CD8-positive, alpha-beta memory T cell (primary cell): ENCODE results near the gene SVIL. TPM values are rescaled to one million over a fixed set of nuclear protein-coding genes. Genes with fewer than 3 reads are reported as not detected.

ENCODE experiments used
- CTCF ChIA-PET: fragments of 350-600 bp; sonication (Branson Sonifier 250); formaldehyde crosslinking; loops from one replicate; lab custom pipeline; 2021; ENCODE audit warnings: antibody characterized with exemption; lab: Charles Lee
- POLR2A ChIA-PET: fragments of 350-600 bp; sonication (Branson Sonifier 250); formaldehyde crosslinking; loops from one replicate; lab custom pipeline; 2021; ENCODE audit warnings: antibody characterized with exemption; lab: Charles Lee
- DNase-seq, 5 donors: peaks; one replicate each; pipeline versions ENCODE4 v3.0.0 to v3.0.0-alpha.2; 2020 to 2022; ENCODE audit warnings: mixed read lengths in 1 of 5
- H3K27ac ChIP-seq: one replicate; pipeline ENCODE4 v1.7.0; 2013; ENCODE audit warnings: low read depth, mild to moderate bottlenecking, low read length, moderate library complexity
- H3K27me3 ChIP-seq: 2 replicates; pipeline ENCODE4 v1.7.0; 2013; ENCODE audit warnings: low read length, mild to moderate bottlenecking; ENCODE audit not compliant: insufficient read depth, poor library complexity, severe bottlenecking
- H3K36me3 ChIP-seq: 2 replicates; pipeline ENCODE4 v1.7.0; 2013; ENCODE audit warnings: mild to moderate bottlenecking, low read length, moderate library complexity; ENCODE audit not compliant: insufficient read depth
- H3K4me1 ChIP-seq: 2 replicates; pipeline ENCODE4 v1.7.0; 2013; ENCODE audit warnings: mild to moderate bottlenecking, low read length, moderate library complexity; ENCODE audit not compliant: insufficient read depth
- H3K4me3 ChIP-seq: 2 replicates; pipeline ENCODE4 v1.7.0; 2013; ENCODE audit warnings: mild to moderate bottlenecking, low read length
- H3K9me3 ChIP-seq: 2 replicates; pipeline ENCODE4 v1.7.0; 2013; ENCODE audit warnings: mild to moderate bottlenecking, low read length
- H3K27ac Mint-ChIP-seq, 8 donors: one replicate each; pipeline ENCODE4 v1.8.0; 2020 to 2021; ENCODE audit warnings: mixed read lengths in 8 of 8, mild to moderate bottlenecking in 6 of 8, inconsistent platforms in 3 of 8, moderate library complexity in 3 of 8
- H3K27me3 Mint-ChIP-seq, 2 donors: one replicate each; pipeline ENCODE4 v1.8.0; 2020 to 2021; ENCODE audit warnings: mixed read lengths in 2 of 2, mild to moderate bottlenecking in 1 of 2, moderate library complexity in 1 of 2
- H3K36me3 Mint-ChIP-seq, 3 donors: one replicate each; pipeline ENCODE4 v1.8.0; 2020 to 2021; ENCODE audit warnings: mixed read lengths in 3 of 3, inconsistent platforms in 1 of 3, mild to moderate bottlenecking in 1 of 3
- H3K4me1 Mint-ChIP-seq, 3 donors: one replicate each; pipeline ENCODE4 v1.8.0; 2020 to 2021; ENCODE audit warnings: mixed read lengths in 3 of 3, inconsistent platforms in 1 of 3, mild to moderate bottlenecking in 1 of 3
- H3K4me3 Mint-ChIP-seq, 7 donors: one replicate each; pipeline ENCODE4 v1.8.0; 2020 to 2021; ENCODE audit warnings: mixed read lengths in 7 of 7, mild to moderate bottlenecking in 6 of 7, moderate library complexity in 4 of 7, inconsistent platforms in 2 of 7
- H3K9me3 Mint-ChIP-seq, 5 donors: one replicate each; pipeline ENCODE4 v1.8.0; 2020 to 2022; ENCODE audit warnings: mixed read lengths in 5 of 5, mild to moderate bottlenecking in 3 of 5, moderate library complexity in 2 of 5, inconsistent platforms in 1 of 5
- polyA plus RNA-seq: library from polyadenylated mRNA; unstranded; fragments of 300-500 nt; fragmentation: Illumina TruSeq; gene quantifications from one replicate; pipeline ENCODE4 v1.2.3, GENCODE V29; 2021
- total RNA-seq, 2 experiments: library from RNA; stranded (reverse); gene quantifications; one replicate each; pipeline ENCODE4 v1.2.3, GENCODE V29; 2021

The SVIL gene
- total and polyA plus RNA-seq, 3 experiments from 2014 or later, result 4.2 to 9.2 (median 5.9) TPM

DNA sequence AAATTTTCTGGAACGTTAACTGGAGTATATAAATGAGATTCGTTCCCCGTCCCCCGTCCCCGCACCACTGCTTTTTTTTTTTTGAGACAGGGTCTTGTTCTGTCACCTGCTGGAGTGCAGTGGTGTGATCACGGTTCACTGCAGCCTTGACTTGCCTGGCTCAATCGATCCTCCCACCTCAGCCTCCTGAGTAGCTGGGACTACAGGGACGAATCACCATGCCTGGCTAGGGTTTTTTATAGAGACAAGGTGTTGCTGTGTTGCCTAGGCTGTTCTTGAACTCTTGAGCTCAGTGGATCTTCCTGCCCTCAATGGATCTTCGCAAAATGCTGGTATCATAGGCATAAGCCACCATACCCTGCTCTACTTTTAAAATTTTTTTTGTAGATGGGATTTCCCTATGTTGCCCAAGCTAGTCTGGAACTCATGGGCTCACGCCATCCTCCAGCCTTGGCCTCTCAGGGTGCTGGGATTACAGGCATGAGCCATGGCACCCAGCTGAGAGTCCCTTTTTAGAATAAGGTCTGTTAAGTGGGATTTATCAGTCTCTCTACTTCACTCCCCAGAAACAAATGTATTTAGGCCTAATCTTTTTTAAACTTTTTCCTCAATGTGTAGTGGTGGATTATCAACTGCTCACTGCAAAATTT is 223.0 kb downstream of the SVIL start:
- POLR2A ChIA-PET, result no interaction called here
- CTCF ChIA-PET, result no interaction called here

GRCh38 chr10:29409241-29410054 is 225.3 kb downstream of the SVIL start:
- H3K9me3 ChIP-seq, result no peaks in the 10 kb centered on the region
- Mint-ChIP-seq H3K4me3 (peak overlapping the region; percentile 97 to 100 (median 99)), H3K27ac (peak overlapping the region; percentile 85 to 97 (median 92)), H3K4me1 (peaks cover 37 to 52% (median 50%) of the 10 kb centered on the region in 3 donors), H3K9me3 (no peaks in the 10 kb centered on the region), H3K36me3 (peaks cover 0 to 8% (median 0%) of the 10 kb centered on the region in 3 donors), H3K27me3 (no peaks in the 10 kb centered on the region)
- no peaks in the 10 kb centered on the region for H3K36me3 ChIP-seq
- H3K27ac ChIP-seq, result peak overlapping the region; percentile 61
- peak overlapping the region; percentile 32 for H3K4me3 ChIP-seq
- ChIA-PET CTCF (interaction anchor here (1.0 to 2.3 kb wide), 3 partner anchors 11 to 745 kb away, joined by 3 to 8 read pairs (median 4); no protein-coding TSS in a partner anchor), POLR2A (no interaction called here)
- H3K27me3 ChIP-seq, result no peaks in the 10 kb centered on the region
- H3K4me1 ChIP-seq, result peaks cover 14% of the 10 kb centered on the region
- peak in 4 of 5 donors; percentile 24 to 57 (median 36) for DNase-seq

More for the DNA sequence above, 223.0 kb downstream of the SVIL start:
- Histone ChIP-seq H3K4me1 (peaks cover 14% of the 10 kb centered on the region), H3K4me3 (no peak overlapping the region), H3K9me3 (no peaks in the 10 kb centered on the region), H3K36me3 (no peaks in the 10 kb centered on the region), H3K27ac (no peak overlapping the region), H3K27me3 (no peaks in the 10 kb centered on the region)
- H3K4me1 Mint-ChIP-seq, result peaks cover 42 to 65% (median 54%) of the 10 kb centered on the region in 3 donors
- no peaks in the 10 kb centered on the region for H3K9me3 Mint-ChIP-seq
- peak overlapping the region in 3 of 8 donors; percentile 3 to 38 (median 12) for H3K27ac Mint-ChIP-seq
- DNase-seq, result no peak
- H3K36me3 Mint-ChIP-seq, result peaks cover 0 to 16% (median 2%) of the 10 kb centered on the region in 3 donors
- peak overlapping the region in 5 of 7 donors; percentile 32 to 71 (median 36) for H3K4me3 Mint-ChIP-seq
- no peaks in the 10 kb centered on the region for H3K27me3 Mint-ChIP-seq

- H3K4me1 ChIP-seq, result peaks cover 14% of the 10 kb centered on the region
- H3K36me3 Mint-ChIP-seq, result peaks cover 0 to 8% (median 0%) of the 10 kb centered on the region in 3 donors
- H3K27ac Mint-ChIP-seq, result peak overlapping the region; percentile 85 to 97 (median 92)
- H3K4me3 ChIP-seq, result peak overlapping the region; percentile 32
- POLR2A ChIA-PET, result no interaction called here
- no peaks in the 10 kb centered on the region for H3K9me3 Mint-ChIP-seq
- H3K27me3 ChIP-seq, result no peaks in the 10 kb centered on the region
- H3K4me3 Mint-ChIP-seq, result peak overlapping the region; percentile 97 to 100 (median 99)
- H3K4me1 Mint-ChIP-seq, result peaks cover 35 to 48% (median 47%) of the 10 kb centered on the region in 3 donors
- no peaks in the 10 kb centered on the region for H3K36me3 ChIP-seq
- peak in 2 of 5 donors; percentile 10 to 21 for DNase-seq
- no peaks in the 10 kb centered on the region for H3K9me3 ChIP-seq
- CTCF ChIA-PET, result interaction anchor here (1.0 to 2.3 kb wide), 2 partner anchors 10 to 16 kb away, joined by 4 to 8 read pairs; no protein-coding TSS in a partner anchor
- H3K27me3 Mint-ChIP-seq, result no peaks in the 10 kb centered on the region
- H3K27ac ChIP-seq, result peak overlapping the region; percentile 61
These were observed 225.9 kb downstream of the SVIL start for GRCh38 chr10:29408847-29409240.
